Measurements from ENCODE around the gene ADGRE2.
"Not testable (repeated sequence)": the region's sequence is repeated elsewhere in the genome, so short reads cannot be mapped to it uniquely, and the experiment has no call there.

GRCh38 chr19:14765403-14765802, 13.0 kb downstream of the ADGRE2 start:
- TF ChIP-seq CTCF (conservative IDR thresholded peaks at IDR 0.05; ENCODE audit: low read depth, low read length); EZH2 (IDR thresholded peaks at IDR 0.05; ENCODE audit: low read length, unreplicated experiment): not testable (repeated sequence)

Measured in PC-3 (cell line).